Left ventricle myocardium inferior (tissue), 1 donor: ENCODE measurements around the gene CD300LD. TPM values are rescaled to one million over a fixed set of nuclear protein-coding genes. Genes with fewer than 3 reads are reported as not detected.

Source experiments
- DNase-seq: peaks from one replicate; pipeline ENCODE4 v3.0.0-alpha.2; 2020
- H3K27ac ChIP-seq: fragments of 200-600 bp; replicated peaks from 2 replicates; pipeline ENCODE4 v1.8.0; 2021
- H3K27me3 ChIP-seq: fragments of 200-600 bp; 2 replicates; pipeline ENCODE4 v1.8.0; 2021; ENCODE audit warnings: low read depth
- H3K36me3 ChIP-seq: fragments of 200-600 bp; 2 replicates; pipeline ENCODE4 v1.8.0; 2021
- H3K4me1 ChIP-seq: fragments of 200-600 bp; 2 replicates; pipeline ENCODE4 v1.8.0; 2021
- H3K4me3 ChIP-seq: fragments of 200-600 bp; 2 replicates; pipeline ENCODE4 v1.8.0; 2021; ENCODE audit warnings: mild to moderate bottlenecking, moderate library complexity
- H3K9me3 ChIP-seq: fragments of 200-600 bp; replicated peaks from 2 replicates; pipeline ENCODE4 v1.8.0; 2021
- CTCF ChIP-seq: fragments of 200-600 bp; IDR thresholded peaks from 2 replicates; pipeline ENCODE4 v1.8.0; 2021; ENCODE audit warnings: antibody characterized with exemption, mild to moderate bottlenecking, borderline replicate concordance
- intact Hi-C: fragments of 100-400 bp; cut with micrococcal nuclease; formaldehyde crosslinking; loops from one replicate; pipeline ENCODE4 v1.11.0; 2022
- total RNA-seq: library from RNA; stranded (reverse); fragmentation: NEBNext Ultra II Directional; extraction: Animal tissue kit (Norgen Biotek cat#: 25700); gene quantifications from one replicate; pipeline ENCODE4 v1.2.1, GENCODE V29; 2021
- donor health status: DM: no; HTN: yes; CAD: no; lungs with severe emphysema.

Gene CD300LD
- total RNA-seq, 1 donor from 2014 or later: not detected

- intact Hi-C loops: no loop called here
- Histone ChIP-seq H3K9me3 (no peaks in the 10 kb centered on the region), H3K27ac (no peak overlapping the region), H3K4me1 (no peaks in the 10 kb centered on the region), H3K4me3 (no peak overlapping the region), H3K27me3 (peaks cover 95% of the 10 kb centered on the region), H3K36me3 (no peaks in the 10 kb centered on the region)
- TF ChIP-seq CTCF: no peak
- no peak for DNase-seq
These were observed 7.4 kb upstream of the CD300LD start for GRCh38 chr17:74599448-74599939.

GRCh38 chr17:74599023-74599399, 6.9 kb upstream of the CD300LD start:
- no peak for TF ChIP-seq CTCF
- H3K36me3 ChIP-seq: no peaks in the 10 kb centered on the region

GRCh38 chr17:74598346-74599022, 6.4 kb upstream of the CD300LD start:
- no peak for DNase-seq
- Histone ChIP-seq H3K9me3 (no peaks in the 10 kb centered on the region), H3K36me3 (no peaks in the 10 kb centered on the region), H3K4me3 (no peak overlapping the region), H3K27me3 (peaks cover 97% of the 10 kb centered on the region), H3K4me1 (no peaks in the 10 kb centered on the region), H3K27ac (no peak overlapping the region)
- intact Hi-C loops: no loop called here
- no peak for TF ChIP-seq CTCF

More at GRCh38 chr17:74599023-74599399, 6.9 kb upstream of the CD300LD start:
- Histone ChIP-seq H3K27ac (no peak overlapping the region), H3K4me3 (no peak overlapping the region), H3K4me1 (no peaks in the 10 kb centered on the region), H3K27me3 (peaks cover 97% of the 10 kb centered on the region), H3K9me3 (no peaks in the 10 kb centered on the region)
- intact Hi-C loops: no loop called here
- no peak for DNase-seq

- intact Hi-C loops: no loop called here
- H3K4me3 ChIP-seq: no peak overlapping the region
- no peak overlapping the region for H3K27ac ChIP-seq
- no peak for TF ChIP-seq CTCF
- H3K36me3 ChIP-seq: no peaks in the 10 kb centered on the region
- H3K27me3 ChIP-seq: peaks cover 95% of the 10 kb centered on the region
- H3K4me1 ChIP-seq: no peaks in the 10 kb centered on the region
- no peaks in the 10 kb centered on the region for H3K9me3 ChIP-seq
- DNase-seq: no peak
These were observed 5.1 kb upstream of the CD300LD start for GRCh38 chr17:74597069-74597790.

- Histone ChIP-seq H3K4me3 (no peak overlapping the region), H3K36me3 (no peaks in the 10 kb centered on the region), H3K4me1 (no peaks in the 10 kb centered on the region), H3K27me3 (peaks cover 94% of the 10 kb centered on the region), H3K9me3 (no peaks in the 10 kb centered on the region), H3K27ac (no peak overlapping the region)
- DNase-seq: no peak
- TF ChIP-seq CTCF: no peak
- intact Hi-C loops: no loop called here
These were observed 3.1 kb upstream of the CD300LD start for GRCh38 chr17:74595037-74595750.
